Right renal pelvis (tissue), 4 donors: ENCODE data around the gene CCR3. TPM values are rescaled to one million over a fixed set of nuclear protein-coding genes. Genes with fewer than 3 reads are reported as not detected.

ENCODE experiments used
- DNase-seq, 4 donors: peaks; one replicate each; pipeline ENCODE4 v3.0.0-alpha.2; 2013; ENCODE audit warnings: low read depth in 4 of 4, low spot score in 3 of 4, missing footprints in 1 of 4
- polyA plus RNA-seq, 4 donors: library from polyadenylated mRNA; unstranded; fragments of 120-200 nt; gene quantifications; one replicate each; pipeline ENCODE4 v1.2.1, GENCODE V29; 2013; ENCODE audit not compliant: insufficient read length in 4 of 4

CCR3 gene
- polyA plus RNA-seq, 4 donors = not detected

GRCh38 chr3:46218196-46218709, 24.0 kb upstream of the CCR3 start:
- DNase-seq = no peak

- DNase-seq = no peak
Measured at GRCh38 chr3:46221391-46221790, 20.9 kb upstream of the CCR3 start.

DNA sequence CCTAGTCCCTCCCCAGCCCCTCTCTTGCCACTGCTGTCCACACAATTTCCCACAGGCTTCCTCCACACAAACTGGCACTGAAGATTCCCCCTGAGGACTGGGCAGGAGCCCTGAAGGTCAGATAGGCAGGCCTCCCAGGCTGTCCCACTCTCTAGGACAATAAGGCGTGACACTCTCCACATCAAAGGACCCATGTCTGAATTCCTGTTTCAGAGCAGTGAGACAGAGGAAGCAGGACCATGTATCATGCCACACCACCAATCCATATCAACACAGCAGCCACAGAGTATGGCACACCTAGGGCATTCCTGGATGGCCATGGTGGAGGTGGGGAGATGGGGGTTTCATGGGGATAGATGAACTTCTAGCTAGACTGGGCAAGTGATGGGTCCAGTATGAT, 20.3 kb upstream of the CCR3 start:
- no peak for DNase-seq

- no peak for DNase-seq
Measured at GRCh38 chr3:46222435-46223161, 19.7 kb upstream of the CCR3 start.

- DNase-seq = no peak
Measured at GRCh38 chr3:46228260-46229242, 13.7 kb upstream of the CCR3 start.

DNA sequence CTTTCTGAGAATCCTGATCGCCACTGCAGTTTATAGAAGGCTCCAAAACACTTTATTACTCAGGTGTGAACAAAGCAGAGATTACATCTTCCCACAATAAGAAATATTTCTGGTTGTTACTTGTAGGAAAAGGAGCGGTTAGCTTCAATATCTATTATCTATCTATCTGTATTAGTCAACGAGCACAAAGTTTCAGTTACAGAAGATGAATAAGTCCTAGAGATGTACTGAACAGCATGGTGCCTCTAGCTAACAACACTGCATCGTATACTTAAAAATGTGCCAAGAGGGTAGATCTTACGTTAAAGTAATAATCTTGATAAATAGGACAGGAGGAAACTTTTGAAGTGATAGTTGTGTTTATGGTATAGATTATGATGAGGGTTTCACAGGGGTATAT, 10.9 kb upstream of the CCR3 start:
- no peak for DNase-seq

GRCh38 chr3:46233194-46233593, 9.1 kb upstream of the CCR3 start:
- no peak for DNase-seq

- DNase-seq = no peak
Measured at GRCh38 chr3:46235425-46235824, 6.8 kb upstream of the CCR3 start.

DNA sequence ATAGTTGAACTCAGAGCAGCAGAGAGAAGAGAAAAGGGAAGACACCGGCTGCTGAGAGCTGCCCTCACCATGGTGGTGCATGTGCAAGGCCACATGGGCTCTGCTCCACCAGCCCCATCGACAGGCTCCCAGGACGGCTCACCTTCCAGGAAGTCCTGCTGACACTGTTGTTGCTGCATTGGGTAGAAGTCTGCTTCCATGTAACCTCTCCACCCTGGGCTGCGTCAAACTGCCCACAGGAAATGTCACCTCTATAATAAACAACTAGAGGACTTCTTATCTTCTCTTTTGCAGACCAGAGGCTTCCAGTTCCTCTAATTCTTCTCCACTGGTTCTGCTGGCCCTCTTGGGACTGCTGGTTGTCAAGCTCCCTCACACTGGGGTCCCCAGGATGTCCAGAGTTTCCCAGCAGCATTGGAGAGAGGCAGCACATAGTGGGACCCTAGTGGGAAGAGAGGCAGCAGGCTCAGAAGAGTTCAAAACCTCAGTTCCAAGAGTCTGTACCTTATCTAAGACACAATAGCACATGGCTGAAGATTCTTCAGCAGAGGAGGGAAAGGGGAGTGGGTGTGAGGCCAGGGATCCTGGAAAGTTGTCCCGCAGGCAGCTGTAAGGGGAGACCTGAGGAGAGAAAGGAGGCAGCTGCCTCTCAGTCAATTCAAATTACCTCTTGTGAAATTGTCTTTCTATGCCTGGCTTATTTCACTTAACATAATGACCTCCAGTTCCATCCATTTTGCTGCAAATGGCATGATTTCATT, 5.8 kb upstream of the CCR3 start:
- no peak for DNase-seq

DNA sequence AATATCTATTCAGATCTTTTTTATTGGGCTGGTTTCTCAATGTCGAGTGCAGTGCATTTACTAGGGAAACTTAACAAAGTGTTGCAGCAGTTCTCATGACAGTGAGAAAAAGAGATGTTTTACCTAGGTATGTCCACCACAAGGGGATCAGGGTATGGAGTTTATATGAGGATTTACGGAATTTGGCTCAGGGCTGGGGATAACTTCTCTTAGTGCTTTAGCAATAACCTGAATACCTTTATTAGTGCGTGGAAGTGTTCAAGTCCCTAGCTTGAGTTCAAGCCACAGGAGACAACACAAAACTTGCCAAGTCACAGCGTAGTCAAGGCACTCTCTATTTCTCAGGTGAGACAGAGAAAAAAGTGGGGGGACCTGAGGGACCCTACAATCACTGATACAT, 3.9 kb upstream of the CCR3 start:
- no peak for DNase-seq

- no peak for DNase-seq
Measured at GRCh38 chr3:46239301-46239938, 2.8 kb upstream of the CCR3 start.

GRCh38 chr3:46239952-46240351, 2.3 kb upstream of the CCR3 start:
- no peak for DNase-seq

DNA sequence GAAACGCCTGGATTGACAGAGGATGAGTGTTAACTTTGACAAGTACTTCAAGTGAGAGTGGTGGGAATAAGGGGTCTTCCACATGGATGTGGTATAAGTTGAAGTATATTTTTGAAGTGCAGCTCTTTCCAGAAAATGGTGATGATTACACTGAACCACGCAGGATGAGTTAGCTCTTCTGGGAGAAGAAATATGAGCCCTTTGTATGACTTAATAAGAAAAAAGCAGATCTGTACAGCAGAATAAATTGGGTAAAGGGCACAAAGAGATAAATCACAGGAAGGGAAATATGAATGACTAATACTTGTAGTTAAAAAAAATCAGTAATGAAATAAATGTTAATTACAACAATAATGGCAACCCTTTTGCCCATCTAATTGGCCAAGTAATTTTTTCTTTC, 1.3 kb downstream of the CCR3 start:
- DNase-seq = no peak

GRCh38 chr3:46245146-46245545, 2.9 kb downstream of the CCR3 start:
- no peak for DNase-seq

- DNase-seq = no peak
Measured at GRCh38 chr3:46252980-46253379, 10.7 kb downstream of the CCR3 start.

GRCh38 chr3:46258525-46258924, 16.3 kb downstream of the CCR3 start:
- no peak for DNase-seq

DNA sequence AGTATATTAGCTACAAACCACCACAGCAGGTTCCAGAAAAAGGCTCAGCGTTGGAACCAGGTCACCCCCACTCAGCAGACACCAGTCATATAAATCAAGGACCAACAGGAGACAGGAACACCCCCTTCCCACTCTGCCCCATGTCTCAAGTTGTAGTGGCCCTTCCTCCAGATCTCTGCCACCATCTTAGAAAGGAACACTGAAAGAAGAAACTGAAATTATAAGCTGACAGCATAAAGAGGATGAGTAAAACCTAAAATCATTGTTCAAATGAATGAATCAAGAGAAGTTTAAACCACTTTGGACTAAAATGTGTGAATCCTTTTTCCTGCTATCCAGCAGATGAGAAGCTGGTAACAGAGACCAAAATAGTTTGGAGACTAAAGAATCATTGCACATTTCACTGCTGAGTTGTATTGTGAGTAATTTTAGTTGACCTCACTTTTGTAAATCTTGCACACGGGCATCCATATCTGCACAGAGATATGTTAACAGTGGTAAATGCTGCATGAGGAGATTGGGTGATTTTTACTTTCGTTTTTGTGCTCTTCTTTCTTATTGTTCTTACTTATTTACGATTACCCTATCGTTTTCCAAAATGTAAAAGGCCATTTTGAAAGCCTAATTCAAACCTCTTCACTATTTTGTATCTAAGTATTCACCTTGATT, 19.8 kb downstream of the CCR3 start:
- DNase-seq = no peak

GRCh38 chr3:46264002-46264401, 21.7 kb downstream of the CCR3 start:
- DNase-seq = no peak

- DNase-seq = no peak
Measured at GRCh38 chr3:46266598-46266997, 24.3 kb downstream of the CCR3 start.

DNA sequence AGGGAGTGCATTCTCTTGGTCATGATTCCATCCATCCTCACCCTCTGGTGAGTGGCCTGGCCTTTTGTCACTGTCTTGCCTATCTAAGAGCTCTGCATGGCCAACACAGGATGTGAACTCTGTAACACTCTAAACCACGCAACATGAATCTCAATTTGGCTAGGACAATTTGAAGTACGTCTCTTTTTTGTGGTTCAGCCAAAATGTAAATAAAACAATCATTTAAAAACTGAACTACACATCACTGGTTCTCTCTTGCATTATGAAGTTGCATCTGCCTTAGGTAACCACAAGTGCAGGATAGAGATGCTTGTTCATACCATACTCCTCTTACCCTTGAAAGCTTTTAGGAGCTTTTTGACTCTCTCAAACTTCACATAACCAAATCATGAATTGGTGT, 27.3 kb downstream of the CCR3 start:
- no peak for DNase-seq
